Measurements from ENCODE around the gene GPATCH1. TPM values are rescaled to one million over a fixed set of nuclear protein-coding genes. Genes with fewer than 3 reads are reported as not detected.

The GPATCH1 gene
- polyA plus RNA-seq, 1 donor from 2014 or later, result 11.5 TPM

GRCh38 chr19:33108161-33108560, 27.2 kb downstream of the GPATCH1 start:
- Histone ChIP-seq H3K27me3 (ENCODE audit: insufficient read depth, low read depth, low read length) (no peaks in the 10 kb centered on the region), H3K9me2 (ENCODE audit: insufficient read depth, low read length) (no peaks in the 10 kb centered on the region), H3K36me3 (ENCODE audit: insufficient read depth, low read length) (no peaks in the 10 kb centered on the region), H4K20me1 (ENCODE audit: insufficient read depth) (no peaks in the 10 kb centered on the region), H3K9ac (ENCODE audit: low read length) (no peak overlapping the region), H3K79me2 (replicated peaks; ENCODE audit: insufficient read depth, low read length) (no peaks in the 10 kb centered on the region), H3K9me3 (ENCODE audit: low read length) (no peaks in the 10 kb centered on the region), H3K27ac (ENCODE audit: low read length) (no peak overlapping the region), H3K4me2 (ENCODE audit: low read length) (no peak overlapping the region), H3F3A (ENCODE audit: insufficient read depth, low read length, poor library complexity, severe bottlenecking) (no peaks in the 10 kb centered on the region), H2AFZ (ENCODE audit: low read depth, low read length) (no peak overlapping the region), H3K4me3 (ENCODE audit: low read length) (no peak overlapping the region)
- TF ChIP-seq EZH2 (IDR thresholded peaks at IDR 0.05; ENCODE audit: borderline replicate concordance, insufficient read depth, low read length, poor library complexity, severe bottlenecking), result no peak
- TF ChIP-seq REST (IDR thresholded peaks at IDR 0.05; ENCODE audit: borderline replicate concordance), result no peak
- TF ChIP-seq MXI1 (conservative IDR thresholded peaks at IDR 0.05; ENCODE audit: poor library complexity, severe bottlenecking), result no peak
- no peak for TF ChIP-seq TAF1 (IDR thresholded peaks at IDR 0.05; ENCODE audit: low read depth)
- TF ChIP-seq EP300 (conservative IDR thresholded peaks at IDR 0.05; ENCODE audit: poor library complexity, severe bottlenecking), result no peak
- no peak for TF ChIP-seq SMC3 (conservative IDR thresholded peaks at IDR 0.05; ENCODE audit: poor library complexity)
- no peak for TF ChIP-seq POLR2AphosphoS5 (IDR thresholded peaks at IDR 0.05)
- TF ChIP-seq RAD21 (conservative IDR thresholded peaks at IDR 0.05), result no peak
- TF ChIP-seq CTCF (IDR thresholded peaks at IDR 0.05; ENCODE audit: poor library complexity, severe bottlenecking), result no peak

GRCh38 chr19:33110137-33110910, 29.3 kb downstream of the GPATCH1 start:
- no peaks in the 10 kb centered on the region for H3K9me3 ChIP-seq (ENCODE audit: low read length)
- H3K4me2 ChIP-seq (ENCODE audit: low read length), result no peak overlapping the region
- no peaks in the 10 kb centered on the region for H3F3A ChIP-seq (ENCODE audit: insufficient read depth, low read length, poor library complexity, severe bottlenecking)
- no peaks in the 10 kb centered on the region for H3K36me3 ChIP-seq (ENCODE audit: insufficient read depth, low read length)
- TF ChIP-seq TAF1 (IDR thresholded peaks at IDR 0.05; ENCODE audit: low read depth), result no peak
- TF ChIP-seq MXI1 (conservative IDR thresholded peaks at IDR 0.05; ENCODE audit: poor library complexity, severe bottlenecking), result no peak
- no peak for TF ChIP-seq RAD21 (conservative IDR thresholded peaks at IDR 0.05)
- TF ChIP-seq REST (IDR thresholded peaks at IDR 0.05; ENCODE audit: borderline replicate concordance), result no peak
- no peak for TF ChIP-seq EP300 (conservative IDR thresholded peaks at IDR 0.05; ENCODE audit: poor library complexity, severe bottlenecking)
- no peak for TF ChIP-seq CTCF (IDR thresholded peaks at IDR 0.05; ENCODE audit: poor library complexity, severe bottlenecking)
- TF ChIP-seq POLR2AphosphoS5 (IDR thresholded peaks at IDR 0.05), result no peak
- no peaks in the 10 kb centered on the region for H4K20me1 ChIP-seq (ENCODE audit: insufficient read depth)
- no peaks in the 10 kb centered on the region for H3K27me3 ChIP-seq (ENCODE audit: insufficient read depth, low read depth, low read length)
- H2AFZ ChIP-seq (ENCODE audit: low read depth, low read length), result no peak overlapping the region
- no peak overlapping the region for H3K27ac ChIP-seq (ENCODE audit: low read length)
- no peaks in the 10 kb centered on the region for H3K79me2 ChIP-seq (replicated peaks; ENCODE audit: insufficient read depth, low read length)
- H3K4me3 ChIP-seq (ENCODE audit: low read length), result no peak overlapping the region
- no peak overlapping the region for H3K9ac ChIP-seq (ENCODE audit: low read length)
- H3K9me2 ChIP-seq (ENCODE audit: insufficient read depth, low read length), result no peaks in the 10 kb centered on the region
